Kidney (tissue), 14 donors: ENCODE results near the gene NEDD4L. TPM values are rescaled to one million over a fixed set of nuclear protein-coding genes. Genes with fewer than 3 reads are reported as not detected.

Experiments used
- DNase-seq, 5 donors: peaks; one replicate each; pipeline ENCODE4 v3.0.0-alpha.2; 2013 to 2020
- FAIRE-seq: peaks from 2 replicates; lab custom pipeline; 2012; peaks lifted over from hg19 to GRCh38; lab: Jason Lieb, UNC
- H3K27ac ChIP-seq, 2 donors: one replicate each; pipeline ENCODE4 v1.7.0; 2013; ENCODE audit warnings: low read depth in 2 of 2, low read length in 2 of 2, inconsistent platforms in 1 of 2
- H3K27me3 ChIP-seq: one replicate; pipeline ENCODE4 v1.7.1; 2013; ENCODE audit warnings: low read length, inconsistent platforms; ENCODE audit not compliant: control insufficient read depth, insufficient read depth
- H3K36me3 ChIP-seq, 3 donors: one replicate each; pipeline versions ENCODE4 v1.7.0 to v1.7.1; 2013; ENCODE audit warnings: low read length in 3 of 3, control low read depth in 1 of 3, inconsistent platforms in 1 of 3; ENCODE audit not compliant: insufficient read depth in 3 of 3, control insufficient read depth in 2 of 3
- H3K4me1 ChIP-seq, 3 donors: one replicate each; pipeline versions ENCODE4 v1.7.0 to v1.7.1; 2013; ENCODE audit warnings: low read length in 3 of 3, inconsistent platforms in 1 of 3, low read depth in 1 of 3; ENCODE audit not compliant: control insufficient read depth in 2 of 3, insufficient read depth in 2 of 3
- H3K4me3 ChIP-seq, 3 donors: one replicate each; pipeline versions ENCODE4 v1.7.0 to v1.8.1; 2013; ENCODE audit warnings: low read length in 3 of 3, control low read depth in 1 of 3, inconsistent platforms in 1 of 3
- H3K9ac ChIP-seq, 3 donors: one replicate each; pipeline versions ENCODE4 v1.7.0 to v1.7.1; 2013; ENCODE audit warnings: low read length in 3 of 3, control low read depth in 1 of 3, inconsistent platforms in 1 of 3
- H3K9me3 ChIP-seq, 3 donors: one replicate each; pipeline versions ENCODE4 v1.7.0 to v1.7.1; 2013; ENCODE audit warnings: low read length in 3 of 3, control low read depth in 1 of 3, inconsistent platforms in 1 of 3; ENCODE audit not compliant: control insufficient read depth in 2 of 3, insufficient read depth in 1 of 3
- CTCF ChIP-seq: IDR thresholded peaks from 3 replicates; pipeline ENCODE4 v1.5.1; 2012; ENCODE audit warnings: mild to moderate bottlenecking, moderate library complexity, borderline replicate concordance; ENCODE audit not compliant: insufficient read depth; ENCODE audit errors: extremely low read depth
- intact Hi-C: fragments of 100-400 bp; cut with DNase I; formaldehyde crosslinking; loops from one replicate; pipeline ENCODE4 v1.11.1; 2022
- polyA plus RNA-seq: library from polyadenylated mRNA; stranded (reverse); fragments of 350-450 nt; fragmentation: Illumina TruSeq; extraction: RNeasy Lipid Tissue Mini Kit (QIAGEN cat#74804); gene quantifications from one replicate; pipeline ENCODE4 v1.2.3, GENCODE V29; 2014; ENCODE audit warnings: low read depth, low replicate concordance; ENCODE audit not compliant: insufficient read depth
- total RNA-seq: library from RNA; stranded (reverse); fragmentation: NEBNext Ultra II Directional; extraction: Animal tissue kit (Norgen Biotek cat#: 25700); gene quantifications from one replicate; pipeline ENCODE4 v1.2.1, GENCODE V29; 2021
- donor health status: control.
- donor health status: control.
- donor health status: control.
- donor health status: control.
- donor health status: control.
- donor health status: DM: yes; HTN: yes; CAD: no.
- donor health status: Normal renal cell carcinoma (clear cell type).

Gene NEDD4L
- total and polyA plus RNA-seq, 2 donors from 2014 or later: 90.8 to 95.7 TPM

DNA sequence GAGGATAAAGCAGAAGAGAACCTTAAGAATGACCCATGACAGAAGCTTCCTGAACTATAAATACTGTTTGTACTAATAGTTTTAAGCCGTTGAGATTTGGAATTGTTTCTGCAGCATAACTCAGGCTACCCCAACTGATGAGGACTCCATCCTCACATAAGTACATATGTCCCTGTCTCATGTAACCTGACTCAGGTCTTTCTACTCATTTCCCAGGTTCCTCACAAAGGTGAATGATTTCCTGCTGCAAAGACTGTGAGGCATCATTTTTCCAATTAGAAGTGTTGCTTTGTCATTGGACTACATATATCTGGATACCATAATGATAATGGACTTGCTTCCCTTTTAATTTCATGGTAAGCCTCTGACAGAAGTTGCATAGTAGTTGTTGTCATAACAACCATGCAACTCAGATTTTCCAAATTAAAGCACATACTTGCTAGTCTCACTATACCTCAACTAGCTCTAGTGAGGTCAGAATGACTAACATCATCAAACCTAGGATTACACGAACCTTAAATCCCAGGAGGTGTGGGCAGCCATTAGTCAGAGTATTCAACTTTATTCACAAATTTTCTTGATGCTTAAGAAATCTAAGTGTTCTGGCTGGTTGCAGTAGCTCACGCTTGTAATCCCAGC, 38.0 kb upstream of the NEDD4L start:
- intact Hi-C loops: no loop called here
- Histone ChIP-seq H3K9ac (no peak overlapping the region), H3K4me1 (no peaks in the 10 kb centered on the region), H3K4me3 (no peak overlapping the region), H3K9me3 (no peaks in the 10 kb centered on the region), H3K36me3 (no peaks in the 10 kb centered on the region), H3K27me3 (no peaks in the 10 kb centered on the region), H3K27ac (no peak overlapping the region)
- no peak for DNase-seq
- no peak for FAIRE-seq
- no peak for TF ChIP-seq CTCF

DNA sequence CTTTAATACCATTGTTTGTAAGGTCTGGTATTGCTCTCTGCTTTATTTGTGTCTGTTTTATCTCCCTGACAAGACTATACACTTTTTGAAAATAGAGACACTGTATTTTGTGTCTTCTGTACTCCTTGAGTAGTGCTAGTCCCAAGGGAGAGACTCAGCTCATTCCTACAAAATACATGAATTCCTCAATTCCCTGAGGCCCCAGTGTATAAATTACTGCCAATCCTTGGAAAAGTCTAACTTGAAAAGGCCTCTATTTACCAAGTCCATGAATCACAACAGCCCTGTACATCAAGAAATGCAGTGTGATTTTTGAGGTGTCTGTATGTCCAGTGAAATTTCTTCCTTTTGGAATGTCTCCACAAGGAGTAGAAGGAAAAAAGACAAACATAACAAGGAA, 34.9 kb upstream of the NEDD4L start:
- DNase-seq (no peak), FAIRE-seq (no peak)
- Histone ChIP-seq H3K36me3 (no peaks in the 10 kb centered on the region), H3K4me3 (no peak overlapping the region), H3K9me3 (no peaks in the 10 kb centered on the region), H3K27ac (no peak overlapping the region), H3K27me3 (no peaks in the 10 kb centered on the region), H3K9ac (no peak overlapping the region), H3K4me1 (peaks cover 0 to 4% (median 4%) of the 10 kb centered on the region in 3 donors)
- intact Hi-C loops: no loop called here
- TF ChIP-seq CTCF: no peak

- Histone ChIP-seq H3K4me1 (peaks cover 0 to 4% (median 4%) of the 10 kb centered on the region in 3 donors), H3K9me3 (no peaks in the 10 kb centered on the region), H3K4me3 (no peak overlapping the region), H3K36me3 (no peaks in the 10 kb centered on the region), H3K27me3 (no peaks in the 10 kb centered on the region), H3K27ac (no peak overlapping the region), H3K9ac (no peak overlapping the region)
- intact Hi-C loops: no loop called here
- TF ChIP-seq CTCF: no peak
- DNase-seq (no peak), FAIRE-seq (no peak)
Measured at GRCh38 chr18:58010265-58010664, 33.8 kb upstream of the NEDD4L start.

- H3K27ac ChIP-seq: no peak overlapping the region
Measured at GRCh38 chr18:58012356-58012755, 31.7 kb upstream of the NEDD4L start.

More at GRCh38 chr18:58012356-58012755, 31.7 kb upstream of the NEDD4L start:
- no peaks in the 10 kb centered on the region for H3K27me3 ChIP-seq
- no peak overlapping the region for H3K4me3 ChIP-seq
- no peak for TF ChIP-seq CTCF
- H3K9ac ChIP-seq: no peak overlapping the region
- peaks cover 0 to 4% (median 4%) of the 10 kb centered on the region in 3 donors for H3K4me1 ChIP-seq
- DNase-seq: no peak
- no peaks in the 10 kb centered on the region for H3K36me3 ChIP-seq
- FAIRE-seq: no peak
- intact Hi-C loops: no loop called here
- H3K9me3 ChIP-seq: peaks cover 0 to 4% (median 0%) of the 10 kb centered on the region in 3 donors
